HG03442 (cell line): ENCODE data around the gene PRG2.

Experiments
- ATAC-seq: cut with Tn5 transposase; IDR thresholded peaks from one replicate; pipeline ENCODE4 v1.9.1; 2021; ENCODE audit warnings: mild to moderate bottlenecking, moderate library complexity; ENCODE audit not compliant: unreplicated experiment

PRG2 gene, protein sequence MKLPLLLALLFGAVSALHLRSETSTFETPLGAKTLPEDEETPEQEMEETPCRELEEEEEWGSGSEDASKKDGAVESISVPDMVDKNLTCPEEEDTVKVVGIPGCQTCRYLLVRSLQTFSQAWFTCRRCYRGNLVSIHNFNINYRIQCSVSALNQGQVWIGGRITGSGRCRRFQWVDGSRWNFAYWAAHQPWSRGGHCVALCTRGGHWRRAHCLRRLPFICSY

DNA sequence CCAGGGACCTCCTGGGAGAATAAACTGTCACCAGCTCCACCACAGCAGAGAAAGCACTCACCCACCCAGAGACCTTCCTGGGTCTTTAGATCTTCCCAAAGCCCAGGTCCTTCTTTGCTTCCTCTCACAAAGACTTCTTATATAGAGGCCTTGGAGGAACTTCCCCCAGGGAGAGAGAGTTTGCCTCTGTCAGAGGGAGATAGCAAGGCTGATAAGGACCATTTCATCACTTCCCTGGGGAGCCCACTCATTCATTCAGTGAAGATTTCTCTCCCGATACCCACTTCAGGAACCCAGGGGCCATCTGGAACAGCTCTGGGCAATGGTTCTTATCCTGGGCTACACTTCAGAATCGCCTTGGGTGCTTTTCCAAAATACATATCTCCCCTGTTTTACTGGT lies at the start of gene PRG2:
PRG2 (minus strand) TSS at position 116 of the 400 bp plus-strand sequence. CDS start 706 bp downstream, outside the sequence.
- ATAC-seq: no peak

DNA sequence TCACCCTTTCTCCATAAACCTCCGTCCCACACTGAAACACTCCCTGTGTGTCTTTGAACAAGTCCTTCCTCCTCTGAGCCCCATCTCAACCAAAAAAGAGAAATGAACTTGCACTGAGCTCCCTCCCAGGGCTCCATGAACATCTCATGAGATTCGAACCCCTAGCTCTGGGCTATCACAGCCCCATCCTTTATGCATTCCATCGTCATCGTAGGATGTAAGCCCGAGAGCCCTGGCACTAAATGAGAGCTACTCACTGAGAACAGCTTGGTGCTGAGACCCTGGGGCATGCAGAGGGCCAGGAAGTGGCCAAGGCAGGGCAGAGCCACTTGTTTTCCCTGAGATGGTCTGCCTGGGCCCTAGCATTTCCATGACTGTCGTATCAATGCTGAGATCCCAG lies 49.3 kb upstream of the PRG2 start:
- ATAC-seq: no peak

DNA sequence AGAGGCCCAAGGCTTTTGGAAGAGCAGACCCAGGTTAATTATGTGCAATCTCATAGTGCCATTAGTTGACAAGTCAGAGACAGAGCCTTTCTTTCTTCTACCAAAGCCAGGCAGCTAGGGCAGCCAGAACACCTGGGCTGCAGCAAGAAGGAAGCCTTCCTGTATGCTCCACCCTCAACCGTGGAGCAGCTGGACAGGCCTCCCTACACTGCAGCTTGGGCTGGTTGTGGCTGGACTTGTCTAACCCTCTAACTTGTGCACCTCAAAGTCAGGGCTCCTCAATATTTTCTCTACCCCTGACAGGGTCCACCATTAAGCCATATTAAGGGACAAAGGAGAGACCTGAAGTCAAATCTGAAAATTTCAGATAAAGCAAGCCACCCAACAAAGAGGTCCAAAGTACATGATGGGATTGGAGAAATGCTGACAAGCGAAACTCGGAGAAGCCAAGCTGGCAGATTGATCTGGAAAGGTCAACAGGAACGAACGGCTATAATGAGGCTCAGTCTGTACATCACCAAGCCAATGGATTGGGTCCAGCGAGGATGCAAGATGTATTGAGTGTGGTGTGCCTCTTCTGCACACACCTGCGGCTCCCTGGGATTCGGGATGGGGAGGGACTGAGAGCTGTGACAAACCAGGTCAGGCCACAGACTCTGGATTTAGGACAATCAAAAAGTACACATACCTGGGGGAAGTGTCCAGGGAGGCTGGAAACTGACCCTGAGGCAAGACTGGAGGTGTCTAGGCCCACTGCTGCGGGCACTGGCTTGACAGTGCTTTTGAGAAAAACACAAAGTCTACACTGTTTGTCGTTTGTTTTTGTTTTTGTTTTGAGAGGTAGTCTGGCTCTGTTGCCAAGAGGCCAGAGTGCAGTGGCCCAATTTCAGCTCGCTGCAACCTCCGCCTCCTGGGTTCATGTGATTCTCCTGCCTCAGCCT lies 48.2 kb upstream of the PRG2 start:
- ATAC-seq: no peak

DNA sequence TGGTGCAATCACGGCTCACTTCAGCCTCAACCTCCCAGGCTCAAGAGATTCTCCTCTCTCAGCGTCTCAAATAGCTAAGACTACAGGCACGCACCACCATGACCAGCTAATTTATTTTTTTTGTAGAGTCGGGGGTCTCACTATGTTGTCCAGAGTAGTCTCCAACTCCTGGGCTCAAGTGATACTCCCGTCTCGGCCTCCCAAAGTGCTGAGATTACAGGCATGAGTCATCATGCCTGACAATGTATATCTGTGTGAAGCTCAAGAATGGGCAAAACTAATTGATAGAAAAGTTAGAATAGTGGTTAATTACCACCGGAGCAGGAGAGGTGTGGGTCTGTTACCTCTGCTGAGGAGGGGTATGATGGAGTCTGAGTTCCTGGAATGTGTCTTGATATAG lies 45.6 kb upstream of the PRG2 start:
- ATAC-seq: no peak

DNA sequence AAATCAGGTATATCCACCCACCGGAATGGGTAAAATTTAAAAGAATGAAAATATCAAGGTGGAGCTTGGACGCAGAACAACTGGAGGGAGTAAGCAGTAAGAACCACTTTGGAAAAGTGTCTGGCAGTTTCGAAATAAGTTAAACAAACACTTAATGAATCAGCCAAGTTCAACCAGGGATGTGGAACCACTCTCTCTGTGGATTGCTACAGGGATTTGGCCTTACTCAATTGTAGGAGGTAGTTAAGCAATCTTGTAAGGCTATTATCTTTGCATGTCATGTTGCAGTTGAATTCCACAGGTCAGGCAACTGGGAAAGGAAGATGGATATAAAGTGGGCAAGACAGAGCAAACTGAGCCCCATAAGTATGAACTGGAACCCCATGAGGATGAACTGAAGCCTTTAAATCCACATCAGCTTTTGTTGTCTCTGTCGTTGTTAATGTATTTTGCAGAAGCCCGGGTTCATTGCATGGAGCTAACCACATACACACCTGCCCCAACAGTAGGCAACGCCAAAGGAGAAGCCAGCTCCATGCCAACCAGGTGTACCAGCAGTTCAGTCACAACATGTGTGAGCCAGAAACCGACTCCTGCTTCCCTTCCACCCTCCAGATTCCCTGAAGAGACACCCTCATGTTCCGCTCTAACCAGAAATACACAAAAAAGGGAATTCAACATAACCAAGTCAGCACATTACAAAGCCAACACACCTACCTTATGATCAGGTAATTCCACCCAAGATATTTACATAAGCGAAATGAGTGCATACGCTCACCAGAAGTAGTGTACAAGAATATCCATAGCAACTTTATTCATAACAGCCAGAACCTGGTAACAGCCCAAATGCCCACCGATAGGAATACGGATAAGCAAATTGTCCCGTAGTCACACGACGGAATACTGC lies 44.4 kb upstream of the PRG2 start:
- ATAC-seq: no peak

DNA sequence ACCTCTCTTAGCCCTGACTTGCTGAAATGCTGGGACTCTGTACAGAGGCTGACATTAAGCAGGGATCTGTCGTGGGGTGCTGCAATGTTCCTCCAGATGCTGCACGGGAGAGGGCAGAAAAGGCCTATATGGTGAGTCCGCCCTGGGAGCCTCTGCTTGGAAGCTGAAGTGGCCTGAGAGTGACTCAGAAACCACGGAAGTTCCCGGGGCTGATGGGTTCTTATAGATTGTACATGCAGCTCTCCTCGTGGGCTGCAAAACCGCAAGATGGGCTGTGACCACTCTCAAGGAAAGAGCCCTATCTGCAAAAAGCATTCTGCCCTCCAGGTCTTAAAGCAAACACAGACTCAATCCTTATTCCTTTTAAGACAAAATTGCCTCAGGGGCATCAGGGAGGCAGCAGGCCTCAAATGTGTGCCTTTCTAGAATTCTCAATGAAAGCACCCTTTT lies 42.3 kb upstream of the PRG2 start:
- no peak for ATAC-seq

DNA sequence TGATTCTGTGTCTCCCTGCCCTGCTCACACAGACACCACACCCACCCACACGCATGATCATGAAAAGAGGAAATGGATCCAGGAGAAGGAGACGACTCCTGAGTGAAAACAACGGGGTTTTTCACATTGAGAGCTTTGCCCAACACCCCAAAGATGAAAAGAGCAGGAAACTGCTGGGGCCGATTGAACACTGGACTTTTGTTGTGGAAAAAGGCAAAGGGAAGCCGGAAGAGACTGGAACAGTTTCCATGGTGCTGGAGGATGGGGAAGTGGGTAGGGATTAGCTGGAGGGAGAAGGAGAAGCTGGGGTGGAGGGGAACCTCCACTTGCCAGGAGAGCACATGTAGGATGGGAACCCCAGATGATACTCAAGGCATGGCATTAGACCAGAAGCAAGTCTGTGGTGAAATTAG lies 41.7 kb upstream of the PRG2 start:
- no peak for ATAC-seq

DNA sequence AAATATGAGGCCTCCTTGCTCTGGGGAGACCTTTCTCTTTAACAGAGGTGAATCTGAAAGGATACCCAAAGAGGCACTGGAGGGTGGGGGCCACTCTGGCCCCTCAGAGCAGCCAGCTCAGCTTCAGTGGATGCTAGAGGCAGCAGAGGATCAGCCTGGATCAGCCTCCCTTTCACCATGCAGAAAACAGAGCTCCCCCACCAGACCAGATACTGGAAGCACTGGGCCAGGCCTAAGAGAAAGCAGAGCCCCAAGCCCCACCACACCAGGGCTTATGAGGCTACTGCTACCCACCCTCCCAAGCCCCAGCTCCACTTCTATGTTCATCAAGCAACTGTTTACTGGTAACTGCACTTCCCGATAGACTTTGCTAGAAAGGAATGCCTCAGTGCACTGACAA lies 40.5 kb upstream of the PRG2 start:
- ATAC-seq: no peak

DNA sequence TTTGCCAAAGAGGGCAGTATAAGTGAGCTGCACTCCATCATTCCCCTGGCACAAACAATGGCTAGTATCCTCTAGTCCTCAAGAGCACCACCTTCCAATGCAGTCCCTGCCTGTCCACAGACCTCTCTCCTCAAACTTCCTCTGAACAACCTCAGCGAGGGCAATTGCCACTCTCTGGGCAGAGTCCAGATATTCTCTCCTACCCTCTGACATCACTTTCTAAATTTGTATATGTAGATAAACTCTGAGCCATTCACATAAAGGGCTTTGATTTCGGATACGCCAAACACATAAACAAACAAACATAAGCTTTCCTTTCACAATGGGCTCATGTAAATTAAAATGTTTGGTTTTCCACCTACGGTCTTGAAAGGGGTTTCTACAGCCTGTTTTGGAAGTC lies 39.5 kb upstream of the PRG2 start:
- no peak for ATAC-seq

DNA sequence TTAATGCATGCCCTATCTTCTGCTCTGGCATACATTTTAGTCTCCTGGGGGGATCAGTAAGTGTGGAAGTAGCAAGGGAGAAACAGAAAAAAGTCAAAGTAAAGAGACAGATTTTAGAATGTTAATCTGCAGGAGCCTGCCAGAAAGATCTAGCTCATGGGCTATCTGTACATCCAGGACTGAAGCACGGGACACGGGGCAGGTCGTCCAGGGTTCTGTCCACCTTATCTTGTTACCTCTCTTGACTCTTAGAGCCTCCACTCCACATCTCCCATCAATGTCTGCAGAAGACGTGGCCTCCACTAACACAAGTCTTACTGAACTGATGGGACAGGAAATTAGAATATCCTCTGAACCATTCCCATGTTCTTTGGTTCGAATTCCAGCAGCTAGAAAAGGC lies 38.2 kb upstream of the PRG2 start:
- ATAC-seq: no peak

DNA sequence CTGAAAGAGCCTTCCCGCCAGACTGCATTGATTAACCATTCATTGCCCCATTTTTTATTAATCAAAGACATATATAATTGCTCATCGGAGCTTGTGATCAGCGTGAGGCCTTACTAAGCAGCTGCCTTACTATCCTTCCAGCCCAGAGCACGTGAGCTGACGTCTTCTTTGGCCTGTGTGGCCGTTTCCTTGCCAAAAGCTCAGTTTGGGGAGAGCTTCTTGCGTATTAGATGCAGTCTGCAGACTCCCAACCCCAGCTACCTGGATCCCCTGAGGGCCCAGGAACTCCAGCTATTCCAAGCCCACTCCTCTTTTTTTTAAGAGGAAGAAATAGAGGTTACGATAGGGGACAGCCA lies 37.3 kb upstream of the PRG2 start:
- ATAC-seq: no peak

DNA sequence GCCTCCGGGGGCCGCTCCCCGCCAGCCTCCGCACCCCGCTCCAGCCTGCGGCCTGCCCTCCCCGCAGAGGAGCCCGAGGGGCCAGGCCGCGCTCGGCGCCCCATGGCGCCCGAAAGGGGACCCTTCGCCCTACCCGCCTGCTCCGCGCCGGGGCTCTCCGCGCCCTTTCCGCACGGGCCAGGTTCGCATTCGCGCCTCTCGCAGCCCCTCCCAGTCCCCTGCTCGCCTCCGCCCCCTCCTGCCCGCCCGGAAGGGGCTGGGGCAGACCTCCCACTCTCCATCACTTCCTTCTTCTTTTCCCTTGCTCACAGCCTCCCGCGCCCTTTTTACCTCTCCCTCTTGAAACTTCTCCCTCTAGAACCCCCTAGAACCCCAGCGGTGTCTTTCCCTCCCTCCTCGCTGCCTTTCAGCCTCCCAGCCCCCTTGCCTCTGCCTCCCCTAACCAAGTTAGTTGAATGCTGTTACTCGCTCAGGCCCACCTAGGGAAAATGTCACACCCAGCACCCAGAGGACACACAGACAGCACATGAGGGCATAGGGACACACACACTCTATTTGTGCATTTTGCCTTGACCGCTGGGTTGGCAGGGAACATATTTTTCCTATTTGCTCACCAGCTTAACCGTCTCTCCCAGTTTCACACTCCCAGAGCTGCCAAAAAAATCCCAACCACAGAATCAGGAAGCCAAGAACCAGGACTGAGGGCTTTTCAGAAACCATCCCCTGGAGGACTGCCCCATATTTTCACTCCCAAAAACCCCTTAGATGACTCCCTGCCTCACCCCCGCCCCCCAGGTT lies 36.7 kb upstream of the PRG2 start, which contains the start of gene SLC43A3:
SLC43A3 (minus strand) TSS at position 193 of the 798 bp plus-strand sequence. CDS start 949 bp downstream, outside the sequence.
- peak; percentile 56 for ATAC-seq

DNA sequence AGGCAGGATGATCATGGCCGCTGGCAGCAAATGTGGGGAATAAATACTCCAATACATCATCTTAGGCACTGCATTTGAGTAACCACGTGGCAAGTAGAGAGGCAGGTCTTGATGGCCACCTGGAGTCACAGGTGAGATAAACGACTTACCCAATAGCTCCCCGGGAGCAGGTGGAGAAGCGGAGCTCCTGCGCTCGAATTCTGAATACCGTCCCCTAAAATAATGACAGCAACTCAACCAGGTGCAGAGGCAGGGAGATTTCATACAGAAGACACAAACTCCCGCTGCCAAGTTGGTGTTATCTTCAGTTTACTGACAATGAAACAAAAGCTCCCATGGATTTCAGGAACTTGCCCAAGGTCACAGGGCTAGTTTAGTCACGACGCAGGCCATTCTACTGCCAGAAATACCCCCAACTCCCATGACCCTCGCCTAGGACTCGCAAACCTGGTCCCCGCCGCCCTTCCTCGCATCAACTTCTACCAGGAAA lies 36.0 kb upstream of the PRG2 start:
- no peak for ATAC-seq

DNA sequence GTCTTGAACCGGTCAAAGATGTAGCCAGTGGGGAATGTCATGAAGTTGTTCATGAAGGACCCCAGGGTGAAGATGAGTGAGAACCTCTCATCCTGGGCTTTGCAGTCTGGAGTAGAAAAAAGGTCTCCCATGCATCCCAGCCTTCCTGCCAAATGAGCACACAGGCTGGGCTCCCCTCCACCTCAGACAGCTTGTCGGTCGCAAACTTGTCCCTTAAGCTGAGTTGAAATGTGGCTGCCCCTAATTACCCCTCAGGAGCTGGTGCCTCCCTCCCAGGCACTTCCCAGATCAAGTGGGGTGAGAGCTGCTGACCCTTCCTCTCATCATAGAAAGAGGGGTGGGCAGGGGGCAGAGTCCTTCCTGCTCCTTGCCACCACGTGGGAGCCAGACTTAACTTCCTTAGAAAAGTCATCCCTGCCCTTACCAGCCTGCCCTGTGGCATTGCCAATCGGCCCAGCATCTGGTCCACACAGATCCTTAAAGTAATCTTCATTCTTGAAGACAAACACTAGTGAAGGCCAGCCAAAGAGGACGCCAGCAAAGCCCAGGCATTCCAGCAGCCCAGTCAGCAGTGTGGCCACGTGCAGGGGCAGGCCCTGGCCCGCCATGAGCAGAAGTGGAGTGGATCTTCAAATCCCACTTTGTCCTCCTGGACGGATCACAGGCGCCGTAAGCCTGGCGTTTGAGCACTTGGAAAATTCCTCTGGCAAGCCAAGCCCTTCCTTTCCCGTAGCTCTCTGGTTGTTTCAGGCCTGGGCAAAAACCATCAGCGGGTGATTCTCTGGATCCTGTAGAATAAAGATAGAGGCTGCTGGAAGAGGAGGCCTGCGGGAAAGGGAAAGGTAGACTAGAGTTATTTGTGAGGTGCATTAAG lies 35.4 kb upstream of the PRG2 start:
- ATAC-seq: no peak

DNA sequence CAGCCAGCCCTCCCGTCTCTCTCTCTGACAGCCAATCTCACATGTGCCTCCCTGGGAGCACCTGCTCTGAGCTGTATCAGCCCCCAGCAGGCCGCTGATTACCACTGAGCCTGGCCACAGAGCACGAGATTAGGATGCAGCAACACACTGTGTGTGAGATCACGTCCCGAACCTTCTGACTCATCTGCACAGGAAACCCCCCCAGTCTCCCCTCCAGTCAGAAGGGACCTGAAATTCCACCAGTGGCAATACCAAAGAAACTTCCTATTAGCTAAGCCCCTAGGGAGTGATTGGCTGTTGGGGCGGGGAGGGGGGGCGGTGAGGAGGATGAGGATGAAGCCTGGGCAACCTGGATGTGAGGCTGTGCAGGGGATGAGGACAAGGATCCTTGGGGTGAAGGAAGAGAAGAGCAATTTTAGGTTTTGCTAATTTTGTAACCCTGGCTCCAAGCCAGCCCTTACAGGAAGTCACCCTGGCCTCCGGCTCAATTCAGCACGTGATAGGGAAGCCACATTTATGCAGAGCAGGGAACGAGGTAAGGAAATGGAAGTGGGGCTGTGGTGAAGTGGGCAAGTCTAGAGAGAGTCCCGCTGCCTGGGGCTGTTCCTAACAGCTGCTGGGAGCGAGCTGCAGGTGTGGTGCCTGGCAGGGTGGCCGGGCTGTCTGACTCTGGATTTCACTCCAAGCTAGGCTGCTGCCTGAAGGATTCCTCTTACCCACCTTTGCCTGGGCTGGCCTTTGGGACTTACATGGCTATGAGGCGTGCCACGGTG lies 34.5 kb upstream of the PRG2 start:
- ATAC-seq: peak; percentile 94

DNA sequence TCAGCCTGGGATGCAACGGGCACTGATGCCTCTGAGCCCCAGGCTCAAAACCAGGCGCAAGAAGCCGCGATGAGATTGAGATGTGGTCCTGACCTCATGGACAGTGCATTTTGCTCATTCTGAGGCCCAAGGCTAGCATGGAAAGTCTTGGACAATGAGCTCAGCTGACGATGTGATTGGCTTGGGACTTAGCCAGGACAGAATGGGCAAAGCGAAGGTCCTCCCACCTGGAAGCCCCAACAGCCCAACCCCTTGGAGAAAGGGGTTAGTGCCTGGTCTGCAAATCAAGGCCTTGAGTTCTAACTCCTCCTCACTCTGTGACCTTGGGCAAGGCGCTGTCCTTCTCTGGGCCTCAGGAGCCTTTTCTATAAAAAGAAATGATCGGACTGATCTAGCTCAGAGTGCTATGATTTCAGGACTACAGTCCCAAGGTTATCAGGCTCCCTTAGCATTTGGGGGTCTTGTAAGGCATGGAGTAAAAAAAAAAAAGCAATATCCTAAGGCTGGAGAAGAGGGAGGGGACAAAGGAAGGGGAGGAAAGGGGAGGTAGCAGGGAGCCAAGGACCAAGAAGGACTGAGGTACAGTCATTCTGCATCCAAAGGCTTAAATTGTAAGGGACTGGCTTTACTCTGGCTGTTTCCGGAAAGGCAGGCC lies 33.8 kb upstream of the PRG2 start:
- no peak for ATAC-seq

DNA sequence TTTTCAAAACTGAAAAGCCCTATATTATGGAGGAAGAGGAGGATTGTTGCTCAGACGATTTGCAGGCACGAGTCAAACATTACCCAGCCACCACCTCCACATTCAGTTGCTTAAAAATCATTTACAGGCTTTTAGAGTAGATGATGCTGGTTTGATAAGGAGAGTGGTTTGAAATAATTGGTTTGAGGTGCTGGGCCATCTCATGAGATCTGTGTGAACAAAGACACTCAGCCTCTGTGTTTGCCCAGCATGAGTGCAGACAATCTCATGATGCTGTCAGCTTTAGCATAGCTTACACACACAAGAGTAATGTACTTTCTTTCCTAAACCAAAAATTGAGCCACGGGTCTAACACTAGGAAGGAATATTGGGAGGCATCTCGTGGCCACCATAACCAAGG lies 32.2 kb upstream of the PRG2 start:
- ATAC-seq: no peak

DNA sequence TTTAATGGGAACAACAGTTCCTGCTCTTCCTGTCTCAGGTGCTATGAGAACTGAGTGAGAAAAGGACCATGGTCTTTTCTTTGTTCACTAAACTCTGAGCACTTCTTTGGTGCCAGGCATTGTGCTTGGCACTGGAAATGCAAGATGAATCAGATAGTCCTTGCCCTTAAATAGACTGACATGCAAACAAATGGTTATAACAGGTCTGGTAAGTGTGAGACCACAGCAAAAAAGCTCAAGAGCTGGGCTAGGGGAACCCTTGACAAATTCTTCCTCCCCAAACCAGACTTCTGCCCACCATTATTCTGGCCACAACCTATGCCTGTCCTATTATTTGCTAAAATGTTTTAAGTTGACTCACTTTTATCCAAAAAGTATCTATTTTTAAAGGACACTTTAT lies 31.4 kb upstream of the PRG2 start:
- no peak for ATAC-seq
